ENCODE data around the gene MEFV.
"Not testable (repeated sequence)": the region's sequence is repeated elsewhere in the genome, so short reads cannot be mapped to it uniquely, and the experiment has no call there.

Gene MEFV

GRCh38 chr16:3270718-3271117, 14.3 kb upstream of the MEFV start:
- not testable (repeated sequence) for H3K4me3 ChIP-seq, H3K27ac ChIP-seq

DNA sequence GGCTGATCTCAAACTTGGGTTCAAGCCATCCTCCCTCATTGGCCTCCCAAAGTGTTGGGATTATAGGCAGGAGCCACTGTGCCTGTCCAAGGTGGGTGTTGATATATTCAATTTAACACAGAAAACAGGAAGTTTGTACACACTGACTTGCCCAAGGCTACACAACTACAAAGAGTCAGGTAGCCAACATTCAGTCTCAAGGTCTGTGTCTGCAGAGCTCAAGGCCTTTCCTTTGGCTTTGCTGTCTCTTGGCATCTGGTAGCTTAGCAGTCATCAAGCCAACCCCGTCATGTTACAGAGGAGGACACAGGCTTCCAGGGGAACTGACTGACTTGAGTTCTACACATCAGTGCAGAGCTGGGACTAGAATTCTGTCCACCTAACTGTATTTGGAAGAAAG, 11.9 kb upstream of the MEFV start:
- Histone ChIP-seq H3K27ac (no peak overlapping the region), H3K4me3 (no peak overlapping the region)

DNA sequence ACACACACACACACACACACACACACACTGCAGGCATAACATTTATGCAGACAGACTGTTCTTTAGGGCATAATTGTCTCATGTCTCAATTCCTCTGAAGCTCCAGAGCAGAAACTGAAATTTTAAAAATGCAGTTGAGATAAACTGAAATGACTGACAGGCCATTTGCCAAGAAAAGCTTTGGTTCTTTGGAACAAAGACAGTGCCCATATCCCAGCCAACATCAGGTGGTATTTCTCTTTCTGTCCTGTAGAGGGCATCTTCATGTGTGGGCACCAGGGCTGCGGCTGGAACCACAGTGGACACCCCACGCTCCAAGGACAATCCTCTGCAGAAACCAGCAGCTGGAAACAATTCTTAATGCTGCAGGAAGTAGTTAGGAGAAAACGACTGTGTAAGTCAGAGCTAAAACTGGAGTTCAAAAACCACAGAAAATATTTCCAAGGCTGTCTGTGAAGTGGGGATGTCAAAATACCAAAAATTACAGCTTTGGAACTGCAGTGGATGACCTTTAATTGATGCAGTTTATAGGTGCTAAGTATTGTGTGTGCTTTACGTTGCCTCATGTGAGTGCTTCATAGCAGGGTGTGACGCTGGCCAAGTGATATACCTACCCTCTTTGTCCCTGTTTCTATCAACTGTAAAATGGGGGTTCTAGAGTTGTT, 10.6 kb upstream of the MEFV start:
- Histone ChIP-seq H3K4me3 (no peak overlapping the region), H3K27ac (peak overlapping the region in 1 of 21 experiments; percentile 1)

GRCh38 chr16:3264137-3265036, 8.0 kb upstream of the MEFV start:
- H3K4me3 ChIP-seq = peak overlapping the region; percentile 55 to 90 (median 73)
- H3K27ac ChIP-seq = peak overlapping the region; percentile 84 to 99 (median 98)

DNA sequence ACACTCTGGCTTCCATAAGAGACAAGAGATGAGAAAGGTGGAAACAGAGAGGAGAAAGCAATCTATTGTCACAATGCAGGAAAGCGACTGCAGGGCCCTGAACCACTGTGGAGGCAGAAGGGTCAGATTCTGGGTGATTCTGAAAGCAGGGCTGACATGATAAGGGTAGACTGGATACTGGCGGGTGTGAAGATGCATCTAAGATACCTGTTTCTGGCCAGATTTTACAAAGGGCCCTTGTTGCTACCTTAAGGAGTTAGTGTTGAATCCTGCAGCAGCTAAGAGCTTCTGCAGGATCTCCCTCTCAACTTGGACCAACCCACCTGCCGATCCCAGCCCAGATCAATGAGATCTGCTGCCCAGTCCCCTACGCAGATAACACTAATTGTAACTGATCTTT, 6.1 kb upstream of the MEFV start:
- H3K4me3 ChIP-seq = no peak overlapping the region

GRCh38 chr16:3259836-3260235, 3.4 kb upstream of the MEFV start:
- no peak overlapping the region for H3K4me3 ChIP-seq
- H3K27ac ChIP-seq = peak overlapping the region in 6 of 21 experiments; percentile 2 to 57 (median 50)

More for the DNA sequence above, 6.1 kb upstream of the MEFV start:
- H3K27ac ChIP-seq = peak overlapping the region in 9 of 21 experiments; percentile 93 to 99 (median 99)

GRCh38 chr16:3256866-3257465, 533 bp upstream of the MEFV start:
- peak overlapping the region in 9 of 21 experiments; percentile 6 to 65 (median 47) for H3K27ac ChIP-seq

DNA sequence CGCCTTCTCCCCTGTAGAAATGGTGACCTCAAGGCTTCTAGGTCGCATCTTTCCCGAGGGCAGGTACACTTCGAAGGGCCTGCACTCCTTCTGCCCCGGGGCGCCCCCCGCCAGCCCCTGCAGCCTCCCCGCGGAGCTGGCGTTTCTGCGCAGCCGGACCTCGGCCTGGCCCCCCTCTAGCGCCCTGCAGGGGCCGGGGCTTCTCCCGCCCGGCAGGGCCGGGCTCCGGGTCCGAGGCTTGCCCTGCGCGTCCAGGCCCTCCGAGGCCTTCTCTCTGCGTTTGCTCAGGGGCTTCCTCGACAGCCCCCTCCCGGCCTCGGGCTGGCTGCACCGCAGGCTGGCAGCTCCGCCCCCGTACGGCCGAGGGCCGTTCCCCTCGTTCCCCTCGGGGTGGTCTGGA, 2.1 kb downstream of the MEFV start:
- Histone ChIP-seq H3K27ac (no peak overlapping the region), H3K4me3 (no peak overlapping the region)

More at GRCh38 chr16:3256866-3257465, 533 bp upstream of the MEFV start:
- H3K4me3 ChIP-seq = peak overlapping the region in 2 of 7 experiments; percentile 11 to 15

- Histone ChIP-seq H3K27ac (no peak overlapping the region), H3K4me3 (no peak overlapping the region)
Measured at GRCh38 chr16:3252967-3253366, 3.5 kb downstream of the MEFV start.

GRCh38 chr16:3249451-3249850, 7.0 kb downstream of the MEFV start:
- Histone ChIP-seq H3K27ac (no peak overlapping the region), H3K4me3 (no peak overlapping the region)

DNA sequence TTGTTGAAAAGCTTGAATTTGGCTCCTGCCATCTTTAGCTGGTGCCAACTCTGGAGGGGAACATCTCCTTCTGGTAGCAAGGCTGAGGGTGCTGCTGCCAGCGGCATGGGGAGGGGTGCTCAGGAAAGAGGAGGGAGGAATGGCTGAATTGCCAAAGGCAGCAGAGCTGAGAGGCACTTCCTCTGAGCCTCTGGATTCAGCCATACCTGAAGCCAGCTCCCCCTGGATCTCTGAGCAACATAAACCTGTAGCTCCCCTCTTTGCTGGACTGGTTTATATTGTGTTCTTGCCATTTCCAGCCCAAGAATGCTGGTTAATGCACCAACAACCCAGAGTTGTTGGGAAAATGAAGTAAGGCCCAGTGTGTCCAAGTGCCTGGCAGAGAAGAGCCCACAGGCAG, 7.4 kb downstream of the MEFV start:
- Histone ChIP-seq H3K27ac (no peak overlapping the region), H3K4me3 (no peak overlapping the region)

DNA sequence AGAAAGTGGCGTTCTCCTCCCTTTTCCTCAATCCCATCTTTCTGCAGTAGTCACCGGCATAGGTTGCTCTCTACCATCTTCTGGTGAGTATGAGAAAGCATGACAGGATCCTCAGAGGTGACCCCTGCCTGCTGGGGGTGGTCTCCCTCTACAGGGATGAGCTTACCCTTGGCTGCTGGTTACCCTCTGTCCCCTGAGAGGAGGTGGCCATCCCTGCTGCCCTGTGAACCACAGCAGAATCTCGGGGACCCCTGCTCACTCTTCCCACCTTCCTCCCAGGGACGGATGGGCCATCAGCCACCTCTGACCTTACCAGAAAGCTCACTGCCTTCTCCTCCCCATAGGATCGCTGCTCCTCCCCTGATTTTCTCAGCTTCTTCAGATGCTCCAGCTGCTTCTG, 7.8 kb downstream of the MEFV start:
- no peak overlapping the region for H3K27ac ChIP-seq
- no peak overlapping the region for H3K4me3 ChIP-seq

GRCh38 chr16:3246876-3247275, 9.6 kb downstream of the MEFV start:
- H3K27ac ChIP-seq = no peak overlapping the region
- H3K4me3 ChIP-seq = no peak overlapping the region

GRCh38 chr16:3246002-3246401, 10.4 kb downstream of the MEFV start:
- Histone ChIP-seq H3K4me3 (no peak overlapping the region), H3K27ac (no peak overlapping the region)

DNA sequence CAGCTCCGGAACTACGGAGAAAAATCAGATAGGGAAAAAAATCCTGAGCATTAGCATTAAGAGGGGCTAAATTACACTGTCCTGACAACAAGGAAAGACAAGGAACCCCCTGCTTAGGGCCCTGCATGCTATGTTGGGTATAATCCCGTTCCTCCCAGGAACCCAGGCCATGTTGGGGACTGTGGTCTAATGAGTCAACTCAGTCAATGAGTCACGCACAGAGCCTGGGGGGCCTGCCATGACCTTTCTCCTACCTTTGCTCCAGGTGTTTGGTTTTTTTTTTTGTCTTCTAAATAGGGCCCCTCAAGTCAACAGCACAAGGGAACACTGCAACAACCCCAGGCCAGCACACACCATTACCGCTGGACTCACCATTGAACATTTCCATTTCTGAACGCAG, 12.6 kb downstream of the MEFV start:
- no peak overlapping the region for H3K4me3 ChIP-seq
- H3K27ac ChIP-seq = no peak overlapping the region

DNA sequence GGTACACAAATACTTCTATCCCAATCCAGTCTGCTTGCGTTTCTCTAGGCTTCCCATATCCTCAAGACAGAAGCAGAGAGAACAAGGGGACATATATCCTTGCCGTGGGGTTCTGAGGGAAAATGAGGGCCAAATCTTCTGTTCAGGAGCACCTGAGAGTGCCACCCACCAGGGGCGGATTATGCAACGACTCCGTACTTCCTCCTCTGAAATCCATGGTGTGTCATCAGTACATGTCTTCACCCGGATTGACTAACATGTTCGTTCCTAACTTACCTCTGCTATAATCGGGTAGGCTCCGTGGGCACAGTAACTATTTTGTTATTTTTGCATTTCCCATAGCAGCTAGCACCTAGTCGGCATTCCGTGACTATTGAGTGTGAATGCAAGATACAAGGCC, 13.7 kb downstream of the MEFV start:
- peak overlapping the region in 1 of 21 experiments; percentile 6 for H3K27ac ChIP-seq
- no peak overlapping the region for H3K4me3 ChIP-seq

- no peak overlapping the region for H3K27ac ChIP-seq
- H3K4me3 ChIP-seq = no peak overlapping the region
Measured at GRCh38 chr16:3241761-3242160, 14.7 kb downstream of the MEFV start.

DNA sequence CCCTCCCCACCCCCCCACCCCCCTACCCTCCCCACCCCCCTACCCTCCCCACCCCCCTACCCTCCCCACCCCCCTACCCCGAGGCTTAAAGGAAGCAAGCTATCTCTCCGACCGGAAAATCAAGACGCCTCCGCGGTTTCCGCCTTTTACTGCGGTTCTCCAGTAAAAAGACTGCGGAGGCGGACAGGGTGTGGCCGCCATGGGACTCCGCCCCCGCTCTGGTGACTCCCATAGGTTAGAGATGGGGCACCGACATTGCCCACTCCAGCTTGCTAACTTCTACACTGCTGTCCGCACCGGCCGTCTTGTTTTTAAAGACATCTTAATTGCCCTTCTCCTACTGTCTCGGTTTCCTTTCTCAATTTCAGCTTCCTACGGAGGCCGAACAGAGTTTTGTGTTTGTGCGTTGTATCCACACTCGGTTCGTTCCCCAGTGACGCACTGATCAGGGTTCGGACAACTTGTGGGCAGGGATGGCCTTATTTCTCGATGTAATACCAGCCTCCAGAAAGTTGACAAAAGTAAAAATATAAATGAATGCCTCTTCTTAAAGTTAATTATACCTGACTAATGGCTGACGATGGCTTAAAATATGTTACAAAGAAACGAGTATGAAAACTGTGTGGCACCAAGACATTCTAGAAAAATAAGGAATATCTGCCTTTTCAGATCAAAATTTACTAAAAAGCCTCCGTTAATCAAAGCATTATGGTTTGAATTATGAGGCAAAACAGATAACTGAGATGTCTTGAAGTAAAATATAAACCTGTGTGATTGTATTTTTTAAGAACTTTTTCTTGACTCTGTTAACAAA, 20.4 kb downstream of the MEFV start:
- no peak overlapping the region for H3K27ac ChIP-seq
- H3K4me3 ChIP-seq = no peak overlapping the region

DNA sequence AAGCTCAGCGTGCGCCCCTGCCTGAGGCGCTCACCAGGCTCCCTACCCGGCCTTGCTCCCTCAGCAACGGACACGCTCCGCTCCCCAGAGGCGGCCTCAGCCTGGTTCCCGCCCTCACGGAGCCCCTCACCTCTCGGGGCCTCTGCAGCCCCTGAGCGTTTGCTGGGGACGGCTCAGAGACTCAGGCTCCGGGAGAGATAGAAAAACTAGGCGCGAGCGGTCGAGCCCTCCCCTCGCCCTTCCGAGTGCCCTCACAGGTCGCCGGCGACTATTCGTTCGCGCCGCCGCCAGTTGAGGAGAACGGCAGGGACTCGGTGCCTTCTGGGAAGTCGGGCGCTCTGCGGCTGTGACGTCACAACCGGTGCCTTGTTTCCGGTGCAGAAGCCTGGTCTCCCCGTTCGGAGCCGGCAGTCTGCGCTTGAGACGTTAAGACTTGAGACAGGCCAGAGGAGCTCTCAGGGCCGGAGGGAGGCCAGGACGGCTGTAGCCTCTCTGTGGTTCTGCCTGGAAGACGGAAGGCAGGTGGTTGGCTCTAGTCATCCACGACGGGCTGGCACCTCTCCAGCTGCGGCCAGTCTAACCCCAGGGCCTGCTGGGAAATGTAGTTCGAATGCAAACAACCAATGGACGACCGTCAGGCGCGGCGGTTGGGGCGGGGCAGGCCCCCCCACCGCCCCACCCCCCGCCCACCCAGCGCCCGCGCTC, 21.4 kb downstream of the MEFV start, which contains the start of gene ZNF200:
Gene ZNF200 (minus strand): TSS at position 302 of the 705 bp plus-strand sequence. CDS start 1,403 bp downstream, outside the sequence.
- H3K27ac ChIP-seq = peak within 1 kb of the TSS; percentile 81 to 98 (median 94)
- peak within 1 kb of the TSS; percentile 68 to 84 (median 81) for H3K4me3 ChIP-seq
